Stimulated activated naive B cell treated with anti-CD40 and anti-IgM and Interleukin-4, amounts not matched to agents 10 μg/mL and 1 μg/mL and 100 μg/mL, for 72 hours (primary cell): Measurements from ENCODE around the gene UMODL1.

ENCODE experiments used
- ATAC-seq, 2 donors: fragments of 150-1000 bp; cut with Tn5 transposase; replicated peaks; 2 replicates each; pipeline ENCODE4 v1.10.0; 2021; ENCODE audit warnings: moderate library complexity in 1 of 2
- DNase-seq: peaks from one replicate; pipeline ENCODE4 v3.0.0; 2021
- H3K27ac Mint-ChIP-seq: one replicate; pipeline ENCODE4 v1.8.0; 2022; ENCODE audit warnings: mild to moderate bottlenecking, mixed read lengths
- H3K27me3 Mint-ChIP-seq, 2 donors: one replicate each; pipeline ENCODE4 v1.8.0; 2022; ENCODE audit warnings: mixed read lengths in 2 of 2
- H3K36me3 Mint-ChIP-seq, 2 donors: one replicate each; pipeline ENCODE4 v1.8.0; 2022; ENCODE audit warnings: mixed read lengths in 2 of 2, mild to moderate bottlenecking in 1 of 2
- H3K4me1 Mint-ChIP-seq, 2 donors: one replicate each; pipeline ENCODE4 v1.8.0; 2022; ENCODE audit warnings: mixed read lengths in 2 of 2, mild to moderate bottlenecking in 1 of 2
- H3K4me3 Mint-ChIP-seq, 2 donors: one replicate each; pipeline ENCODE4 v1.8.0; 2022; ENCODE audit warnings: mild to moderate bottlenecking in 2 of 2, mixed read lengths in 2 of 2, moderate library complexity in 1 of 2
- H3K9me3 Mint-ChIP-seq, 2 donors: one replicate each; pipeline ENCODE4 v1.8.0; 2022; ENCODE audit warnings: mixed read lengths in 2 of 2, mild to moderate bottlenecking in 1 of 2

UMODL1 gene

DNA sequence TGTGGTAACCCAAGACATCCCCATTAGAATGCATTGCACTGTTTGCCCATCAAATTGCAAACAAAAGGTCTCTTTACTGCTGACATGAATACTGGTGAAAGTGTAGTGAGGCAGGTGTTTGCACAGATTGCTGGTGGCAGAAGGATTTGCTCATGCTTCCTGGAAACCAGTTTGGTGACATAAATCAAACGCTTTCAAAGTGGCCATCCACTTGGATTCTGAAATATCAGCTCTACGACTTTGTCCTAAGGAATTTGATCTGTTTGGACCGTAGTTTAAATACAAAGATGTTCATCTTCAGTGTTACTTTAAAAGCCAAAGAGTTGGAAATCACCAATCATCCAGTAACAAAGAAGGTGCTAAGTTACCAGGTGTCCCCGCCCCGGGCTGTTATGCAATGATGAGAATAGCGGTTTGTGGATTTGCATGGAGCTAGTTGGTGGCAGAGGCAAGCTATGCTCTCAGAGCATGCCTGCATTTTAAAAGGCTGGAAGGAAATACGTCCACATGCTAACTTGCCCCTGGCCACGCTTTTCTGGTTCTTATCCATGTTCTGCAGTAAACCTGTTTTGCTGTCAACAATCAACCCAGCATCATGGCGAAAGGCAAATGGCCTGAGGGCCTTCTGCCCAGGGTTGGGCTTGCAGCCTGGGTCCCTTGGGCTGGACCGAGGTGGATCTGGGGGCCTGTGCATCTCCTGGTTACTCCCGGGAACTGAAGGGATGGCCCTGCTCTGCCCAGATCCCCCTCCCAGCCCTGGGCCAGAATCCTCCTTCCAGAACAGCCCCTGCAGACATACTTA is 49.2 kb downstream of the UMODL1 start:
- DNase-seq (no peak), ATAC-seq (no peak)
- Mint-ChIP-seq H3K27me3 (peaks cover 66 to 73% of the 10 kb centered on the region in 2 donors), H3K9me3 (no peaks in the 10 kb centered on the region), H3K36me3 (no peaks in the 10 kb centered on the region), H3K4me1 (peaks cover 33 to 44% of the 10 kb centered on the region in 2 donors), H3K4me3 (peak overlapping the region; percentile 11 to 14), H3K27ac (peak overlapping the region; percentile 21)

GRCh38 chr21:42120903-42121535 is 49.9 kb downstream of the UMODL1 start:
- peak overlapping the region; percentile 14 for H3K4me3 Mint-ChIP-seq
- H3K36me3 Mint-ChIP-seq, result no peaks in the 10 kb centered on the region
- DNase-seq (no peak), ATAC-seq (peak; percentile 50 to 66)
- no peaks in the 10 kb centered on the region for H3K9me3 Mint-ChIP-seq
- H3K27ac Mint-ChIP-seq, result peak overlapping the region; percentile 21
- H3K4me1 Mint-ChIP-seq, result peaks cover 33 to 44% of the 10 kb centered on the region in 2 donors
- peaks cover 69 to 74% of the 10 kb centered on the region in 2 donors for H3K27me3 Mint-ChIP-seq

DNA sequence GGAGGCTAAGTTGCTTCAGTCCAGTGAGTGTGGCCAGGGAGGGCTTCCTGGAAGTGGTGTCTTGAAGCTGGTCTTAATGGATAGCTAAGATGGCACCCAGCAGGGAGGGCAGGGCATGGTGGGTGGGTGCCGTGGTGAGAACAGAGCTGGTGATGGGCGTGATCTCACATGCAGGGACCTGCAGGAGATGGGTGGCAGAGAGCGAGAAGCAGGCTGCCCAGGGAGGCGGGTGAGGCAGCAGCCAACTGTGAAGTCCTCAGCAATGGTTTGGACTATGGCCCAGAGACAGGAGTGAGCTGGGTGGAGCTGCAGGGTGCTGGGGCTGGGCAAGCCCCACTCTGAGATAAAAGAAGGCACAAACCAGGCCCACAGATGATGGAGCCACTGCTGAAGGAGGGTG is 50.7 kb downstream of the UMODL1 start:
- Mint-ChIP-seq H3K4me3 (no peak overlapping the region), H3K27ac (no peak overlapping the region), H3K4me1 (peaks cover 33 to 44% of the 10 kb centered on the region in 2 donors), H3K9me3 (no peaks in the 10 kb centered on the region), H3K36me3 (no peaks in the 10 kb centered on the region), H3K27me3 (peaks cover 74 to 75% of the 10 kb centered on the region in 2 donors)
- DNase-seq (no peak), ATAC-seq (no peak)

DNA sequence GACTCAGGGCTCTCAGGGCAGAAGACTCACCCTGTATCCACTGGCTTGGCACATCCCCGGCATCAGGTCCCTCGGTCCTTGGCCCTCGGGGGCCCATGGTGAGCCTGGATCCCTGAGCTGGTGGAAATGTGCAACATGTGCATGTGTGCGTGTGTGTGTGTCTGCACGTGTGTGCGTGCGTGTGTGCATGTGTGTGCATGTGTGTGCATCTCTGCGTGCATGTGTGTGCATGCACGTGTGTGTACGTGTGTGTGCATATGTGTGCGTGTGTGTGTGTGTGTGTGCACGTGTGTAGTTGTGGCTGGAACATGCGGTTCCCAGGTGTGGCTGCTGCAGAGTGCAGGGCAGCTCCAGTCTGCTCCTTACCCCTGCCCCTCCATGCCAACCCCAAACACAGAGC is 51.3 kb downstream of the UMODL1 start:
- Mint-ChIP-seq H3K9me3 (no peaks in the 10 kb centered on the region), H3K27me3 (peaks cover 70 to 71% of the 10 kb centered on the region in 2 donors), H3K36me3 (no peaks in the 10 kb centered on the region), H3K4me3 (no peak overlapping the region), H3K4me1 (peaks cover 28 to 38% of the 10 kb centered on the region in 2 donors), H3K27ac (no peak overlapping the region)
- ATAC-seq, result no peak
- DNase-seq, result no peak

DNA sequence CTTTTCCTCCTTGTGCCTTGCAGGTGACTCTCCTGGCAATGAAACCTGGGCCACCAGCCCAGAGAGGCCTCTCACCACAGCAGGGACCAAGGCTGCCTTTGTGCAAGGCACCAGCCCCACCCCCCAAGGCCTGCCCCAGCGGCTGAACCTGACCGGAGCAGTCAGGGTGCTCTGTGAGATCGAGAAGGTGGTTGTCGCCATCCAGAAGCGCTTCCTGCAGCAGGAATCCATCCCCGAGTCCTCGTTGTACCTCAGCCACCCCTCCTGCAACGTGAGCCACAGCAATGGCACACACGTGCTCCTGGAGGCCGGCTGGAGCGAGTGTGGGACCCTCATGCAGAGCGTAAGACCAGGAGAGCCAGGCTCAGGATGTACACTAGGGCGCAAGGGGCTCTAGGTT is 51.7 kb downstream of the UMODL1 start:
- DNase-seq, result no peak

GRCh38 chr21:42123219-42123908 is 52.2 kb downstream of the UMODL1 start:
- ATAC-seq, result no peak
- DNase-seq, result no peak
- no peak overlapping the region for H3K27ac Mint-ChIP-seq
- no peak overlapping the region for H3K4me3 Mint-ChIP-seq
- no peaks in the 10 kb centered on the region for H3K36me3 Mint-ChIP-seq
- H3K4me1 Mint-ChIP-seq, result peaks cover 20 to 28% of the 10 kb centered on the region in 2 donors
- H3K27me3 Mint-ChIP-seq, result peaks cover 60 to 61% of the 10 kb centered on the region in 2 donors
- no peaks in the 10 kb centered on the region for H3K9me3 Mint-ChIP-seq

More for the DNA sequence above, 51.7 kb downstream of the UMODL1 start:
- Mint-ChIP-seq H3K4me3 (no peak overlapping the region), H3K9me3 (no peaks in the 10 kb centered on the region), H3K27me3 (peaks cover 65 to 67% of the 10 kb centered on the region in 2 donors), H3K4me1 (peaks cover 25 to 34% of the 10 kb centered on the region in 2 donors), H3K27ac (no peak overlapping the region), H3K36me3 (no peaks in the 10 kb centered on the region)
- ATAC-seq, result no peak

GRCh38 chr21:42124081-42124480 is 53.0 kb downstream of the UMODL1 start:
- Mint-ChIP-seq H3K27ac (no peak overlapping the region), H3K9me3 (no peaks in the 10 kb centered on the region), H3K4me1 (peaks cover 16 to 21% of the 10 kb centered on the region in 2 donors), H3K4me3 (no peak overlapping the region), H3K36me3 (no peaks in the 10 kb centered on the region), H3K27me3 (peaks cover 54 to 57% of the 10 kb centered on the region in 2 donors)
- DNase-seq, result no peak
- ATAC-seq, result no peak

DNA sequence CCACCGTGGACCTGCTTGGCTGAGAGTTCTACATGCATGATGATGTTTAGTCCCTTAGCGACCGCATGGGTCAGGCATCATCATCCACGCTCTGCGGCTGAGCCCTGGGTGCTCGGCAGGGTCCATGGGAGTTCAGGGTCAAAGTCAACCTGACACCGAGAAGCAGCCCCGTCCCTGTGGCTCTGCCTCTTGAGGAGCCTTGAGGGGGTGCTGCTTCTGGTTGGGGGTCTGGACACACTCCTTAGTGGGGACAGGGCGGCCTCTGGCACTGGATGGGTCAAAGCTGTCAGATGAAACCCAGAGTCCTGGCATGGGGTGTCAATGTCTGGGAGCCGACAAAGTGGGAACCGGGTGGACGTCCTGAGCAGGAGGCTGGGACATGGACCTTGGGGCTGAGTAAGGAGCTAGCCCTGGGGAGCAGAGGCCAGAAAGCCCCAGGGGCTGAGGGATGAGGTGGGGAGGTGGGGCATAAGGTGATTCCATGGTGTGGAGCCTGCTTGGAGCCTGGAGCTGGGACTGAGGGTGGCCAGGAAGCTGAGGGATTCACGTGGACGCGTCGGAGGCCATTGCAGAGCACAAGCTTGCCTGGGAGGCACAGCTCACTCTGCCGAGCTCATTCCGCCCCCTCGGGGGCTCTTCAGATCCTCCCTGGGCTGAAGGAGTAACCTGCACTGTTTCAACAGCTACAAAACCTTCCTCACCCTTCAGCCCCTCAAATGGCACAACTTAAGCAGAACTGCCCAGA is 53.9 kb downstream of the UMODL1 start:
- Mint-ChIP-seq H3K27me3 (peaks cover 48 to 52% of the 10 kb centered on the region in 2 donors), H3K36me3 (no peaks in the 10 kb centered on the region), H3K4me1 (peaks cover 11 to 16% of the 10 kb centered on the region in 2 donors), H3K9me3 (no peaks in the 10 kb centered on the region), H3K4me3 (no peak overlapping the region), H3K27ac (no peak overlapping the region)
- no peak for ATAC-seq
- DNase-seq, result no peak

DNA sequence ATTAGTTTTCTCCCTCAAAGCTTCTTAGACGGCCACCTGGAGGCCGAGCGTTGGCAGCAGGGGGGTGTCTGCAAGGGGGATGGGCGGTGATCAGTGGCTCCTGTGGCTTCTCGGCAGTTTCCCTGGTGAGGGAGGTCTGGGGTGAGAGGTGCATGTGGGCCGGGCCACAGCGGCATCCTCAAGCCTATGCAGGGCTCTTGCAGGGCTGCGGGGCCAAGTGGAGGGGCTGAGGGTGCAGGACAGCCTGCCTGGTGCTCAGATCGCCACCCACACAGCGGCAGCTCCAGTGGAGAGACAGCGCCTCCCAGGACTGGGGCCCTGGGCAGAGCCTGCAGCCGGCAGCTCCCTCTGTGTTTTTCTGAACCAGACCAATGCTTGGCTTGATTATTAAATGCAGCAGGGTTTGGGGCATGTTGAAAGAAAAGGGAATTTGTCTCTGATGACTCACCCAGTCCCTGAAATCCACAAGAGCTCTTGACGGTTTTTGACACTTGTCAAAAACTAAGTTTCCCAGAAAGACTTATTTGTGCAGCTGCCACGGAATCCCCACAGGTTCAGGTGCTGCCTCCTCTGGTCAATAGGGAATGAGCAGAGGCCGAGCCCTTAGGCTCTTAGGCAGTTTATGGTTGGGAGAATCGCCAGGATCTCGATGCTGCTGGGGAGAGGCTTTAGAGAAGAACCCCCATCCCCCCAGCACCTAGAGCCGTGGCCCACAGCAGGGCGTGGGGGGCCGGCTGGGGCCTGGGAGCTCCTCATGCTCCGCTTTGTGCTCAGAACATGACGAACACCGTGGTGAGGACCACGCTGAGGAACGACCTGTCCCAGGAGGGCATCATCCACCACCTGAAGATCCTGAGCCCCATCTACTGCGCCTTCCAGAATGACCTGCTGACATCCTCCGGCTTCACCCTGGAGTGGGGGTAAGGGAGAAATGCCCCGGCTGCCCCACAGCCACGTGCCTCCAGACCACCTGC is 54.7 kb downstream of the UMODL1 start:
- DNase-seq, result no peak
- no peak overlapping the region for H3K27ac Mint-ChIP-seq
- peaks cover 8% of the 10 kb centered on the region in 2 donors for H3K4me1 Mint-ChIP-seq
- no peaks in the 10 kb centered on the region for H3K9me3 Mint-ChIP-seq
- H3K4me3 Mint-ChIP-seq, result no peak overlapping the region
- no peaks in the 10 kb centered on the region for H3K36me3 Mint-ChIP-seq
- peaks cover 44 to 48% of the 10 kb centered on the region in 2 donors for H3K27me3 Mint-ChIP-seq
- peak in 1 of 2 donors; percentile 21 for ATAC-seq

DNA sequence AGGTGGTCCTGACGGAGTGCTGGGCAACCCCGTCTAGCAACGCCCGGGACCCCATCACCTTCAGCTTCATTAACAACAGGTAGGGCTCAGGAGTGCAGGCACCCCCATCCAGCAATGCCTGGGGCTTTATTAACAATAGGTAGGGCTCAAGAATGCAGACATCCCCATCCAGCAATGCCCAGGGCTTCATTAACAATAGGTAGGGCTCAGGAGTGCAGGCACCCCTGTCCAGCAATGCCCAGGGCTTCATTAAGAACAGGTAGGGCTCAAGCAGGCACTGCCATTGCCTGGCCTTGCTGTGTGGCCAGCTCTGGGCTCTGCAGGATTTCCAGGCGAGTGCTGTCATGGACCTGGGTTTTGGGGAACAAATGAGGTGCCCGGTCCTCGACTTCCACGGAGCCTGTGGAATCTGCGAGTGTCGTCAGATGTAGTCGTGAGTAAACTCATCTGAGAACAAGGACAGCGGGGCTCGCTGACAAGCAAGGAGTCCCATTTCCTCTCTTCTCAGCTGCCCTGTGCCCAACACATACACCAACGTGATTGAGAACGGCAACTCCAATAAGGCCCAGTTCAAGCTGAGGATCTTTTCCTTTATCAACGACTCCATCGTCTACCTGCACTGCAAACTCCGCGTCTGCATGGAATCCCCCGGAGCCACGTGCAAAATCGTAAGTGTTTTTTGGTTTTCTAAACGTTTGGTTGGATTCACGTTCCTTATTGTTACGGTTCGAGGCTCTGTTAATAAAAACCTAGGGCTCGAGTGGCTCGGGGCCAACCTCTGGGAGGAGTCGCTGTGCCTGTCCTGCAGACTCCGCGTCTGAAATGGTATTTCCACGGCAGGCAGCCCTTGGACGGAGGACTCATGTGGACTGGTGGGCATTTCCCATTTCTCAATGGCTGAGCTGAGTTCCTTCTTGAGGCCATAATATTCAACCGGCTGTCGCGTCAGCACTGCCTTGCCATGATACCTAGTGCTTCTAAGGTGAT is 56.3 kb downstream of the UMODL1 start:
- ATAC-seq, result no peak
- Mint-ChIP-seq H3K9me3 (no peaks in the 10 kb centered on the region), H3K4me3 (no peak overlapping the region), H3K27ac (no peak overlapping the region), H3K36me3 (no peaks in the 10 kb centered on the region), H3K4me1 (no peaks in the 10 kb centered on the region), H3K27me3 (peaks cover 29 to 36% of the 10 kb centered on the region in 2 donors)
- DNase-seq, result no peak

DNA sequence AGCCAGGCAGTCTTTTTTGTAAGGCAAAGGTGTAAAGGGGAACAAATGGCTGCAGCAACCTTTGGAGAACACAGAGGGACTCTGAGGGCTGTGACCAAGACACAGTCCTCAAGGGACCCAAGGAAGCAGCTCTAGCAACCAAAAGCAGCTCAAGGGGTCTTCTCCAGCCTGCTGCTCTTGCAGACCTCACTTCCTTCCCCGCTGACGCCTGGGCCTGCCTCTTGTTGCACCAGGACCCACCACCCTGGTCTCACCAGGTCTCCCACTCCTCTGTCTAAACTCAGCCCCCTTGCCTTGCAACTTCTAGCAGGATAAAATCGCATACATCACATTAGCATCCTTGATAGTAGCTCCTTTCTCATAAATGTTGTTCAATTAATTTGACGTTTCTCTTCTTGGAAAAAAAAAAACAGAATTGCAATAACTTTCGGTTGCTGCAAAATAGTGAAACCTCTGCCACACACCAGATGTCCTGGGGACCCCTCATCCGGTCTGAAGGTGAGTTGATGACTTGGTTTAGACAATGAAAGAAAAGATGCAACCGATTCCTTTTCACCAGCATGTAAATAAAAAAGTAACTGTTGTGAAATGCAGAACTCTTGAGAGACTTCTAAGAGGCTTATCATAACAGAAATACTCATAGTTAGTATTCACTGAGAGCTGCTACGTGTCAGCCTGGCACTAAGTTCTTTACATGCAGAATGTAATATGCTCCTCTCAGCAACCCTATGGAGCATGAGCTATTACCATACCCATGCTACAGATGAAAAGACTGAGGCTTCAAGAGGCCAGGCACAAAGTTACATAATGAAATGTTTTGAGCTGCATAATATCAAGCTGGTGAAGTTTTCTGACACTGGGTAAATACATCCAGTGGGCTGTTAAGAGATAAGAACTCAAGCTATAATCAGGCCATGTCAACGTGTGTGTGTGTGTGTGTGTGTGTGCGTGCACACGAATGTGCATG is 58.5 kb downstream of the UMODL1 start:
- ATAC-seq (no peak), DNase-seq (no peak)

More for the DNA sequence above, 58.5 kb downstream of the UMODL1 start:
- no peak overlapping the region for H3K4me3 Mint-ChIP-seq
- peaks cover 9 to 17% of the 10 kb centered on the region in 2 donors for H3K27me3 Mint-ChIP-seq
- H3K27ac Mint-ChIP-seq, result no peak overlapping the region
- H3K36me3 Mint-ChIP-seq, result no peaks in the 10 kb centered on the region
- H3K9me3 Mint-ChIP-seq, result no peaks in the 10 kb centered on the region
- H3K4me1 Mint-ChIP-seq, result no peaks in the 10 kb centered on the region
